Measurements from ENCODE around the gene FGF19.

The FGF19 gene

DNA sequence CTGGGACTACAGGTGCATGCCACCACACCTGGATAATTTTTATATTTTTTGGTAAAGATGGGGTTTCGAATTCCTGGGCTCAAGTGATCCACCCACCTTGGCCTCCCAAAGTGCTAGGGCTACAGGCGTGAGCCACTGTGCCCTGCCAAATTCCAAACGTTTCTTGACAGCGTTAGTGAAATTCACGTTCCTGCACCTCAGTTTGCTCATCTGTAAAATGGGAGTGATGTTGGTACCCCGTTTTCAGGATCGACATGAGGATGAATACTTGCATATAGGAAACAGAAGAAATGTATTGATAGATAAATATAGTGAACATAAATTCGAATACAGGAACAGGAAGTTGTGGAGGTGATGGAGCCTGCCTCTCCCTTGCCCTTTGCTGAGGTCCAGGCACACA is 18.5 kb downstream of the FGF19 start:
- DNase-seq (ENCODE audit: extremely low spot score), result no peak
- ChIA-PET CTCF (interaction anchor here (0.6 to 3.2 kb wide), 8 partner anchors 11 to 223 kb away, joined by 3 to 11 read pairs (median 4); partner anchors contain the start of gene LTO1), POLR2A (no interaction called here)
- TF ChIP-seq, protein P1, sequence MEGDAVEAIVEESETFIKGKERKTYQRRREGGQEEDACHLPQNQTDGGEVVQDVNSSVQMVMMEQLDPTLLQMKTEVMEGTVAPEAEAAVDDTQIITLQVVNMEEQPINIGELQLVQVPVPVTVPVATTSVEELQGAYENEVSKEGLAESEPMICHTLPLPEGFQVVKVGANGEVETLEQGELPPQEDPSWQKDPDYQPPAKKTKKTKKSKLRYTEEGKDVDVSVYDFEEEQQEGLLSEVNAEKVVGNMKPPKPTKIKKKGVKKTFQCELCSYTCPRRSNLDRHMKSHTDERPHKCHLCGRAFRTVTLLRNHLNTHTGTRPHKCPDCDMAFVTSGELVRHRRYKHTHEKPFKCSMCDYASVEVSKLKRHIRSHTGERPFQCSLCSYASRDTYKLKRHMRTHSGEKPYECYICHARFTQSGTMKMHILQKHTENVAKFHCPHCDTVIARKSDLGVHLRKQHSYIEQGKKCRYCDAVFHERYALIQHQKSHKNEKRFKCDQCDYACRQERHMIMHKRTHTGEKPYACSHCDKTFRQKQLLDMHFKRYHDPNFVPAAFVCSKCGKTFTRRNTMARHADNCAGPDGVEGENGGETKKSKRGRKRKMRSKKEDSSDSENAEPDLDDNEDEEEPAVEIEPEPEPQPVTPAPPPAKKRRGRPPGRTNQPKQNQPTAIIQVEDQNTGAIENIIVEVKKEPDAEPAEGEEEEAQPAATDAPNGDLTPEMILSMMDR (IDR thresholded peaks at IDR 0.05; ENCODE audit: control extremely low read depth, extremely low read depth, low read depth, missing control alignments), result no peak

- no peak for DNase-seq (ENCODE audit: extremely low spot score)
- ChIA-PET POLR2A (no interaction called here), CTCF (interaction anchor here (0.9 to 3.2 kb wide), 9 partner anchors 10 to 526 kb away, joined by 3 to 11 read pairs (median 4); partner anchors contain the start of gene LTO1)
- TF ChIP-seq, protein P1 (IDR thresholded peaks at IDR 0.05; ENCODE audit: control extremely low read depth, extremely low read depth, low read depth, missing control alignments), result no peak
Observed at GRCh38 chr11:69684651-69685050, 19.2 kb downstream of the FGF19 start.

DNA sequence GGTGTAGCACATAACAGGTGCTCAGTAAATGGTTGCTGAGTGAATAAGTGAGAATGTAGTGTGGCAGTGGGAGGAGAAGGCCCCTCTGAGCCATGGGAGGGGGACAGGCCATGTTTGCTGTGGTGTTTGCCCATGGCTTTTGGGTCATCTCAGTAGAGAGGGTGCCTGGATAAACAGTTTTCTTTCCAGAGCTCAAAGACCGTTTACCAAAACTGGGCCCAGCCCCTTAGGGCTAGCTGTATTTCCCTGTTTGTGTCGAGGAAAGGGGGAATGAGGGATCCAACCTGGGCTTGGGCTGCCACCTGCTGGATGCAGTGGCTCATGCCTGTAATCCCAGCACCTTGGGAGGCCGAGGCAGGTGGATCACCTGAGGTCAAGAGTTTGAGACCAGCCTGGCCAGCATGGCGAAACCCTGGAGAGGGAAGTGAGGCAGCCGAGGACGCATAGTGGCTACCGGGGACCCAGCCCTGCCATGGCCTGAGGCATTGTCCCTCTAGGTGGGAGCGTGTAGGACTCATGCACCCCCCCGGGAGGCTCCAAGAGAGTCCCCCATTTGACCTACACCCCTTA is 20.0 kb downstream of the FGF19 start:
- DNase-seq (ENCODE audit: extremely low spot score), result no peak
- ChIA-PET CTCF (interaction anchor here (0.9 to 3.2 kb wide), 7 partner anchors 9 to 527 kb away, joined by 3 to 11 read pairs (median 5); partner anchors contain the start of gene LTO1), POLR2A (interaction anchor here (0.6 kb wide), 1 partner anchor 9 kb away, joined by 3 read pairs; the partner anchor contains the start of gene LTO1)
- TF ChIP-seq, protein P1 (IDR thresholded peaks at IDR 0.05; ENCODE audit: control extremely low read depth, extremely low read depth, low read depth, missing control alignments), result no peak

DNA sequence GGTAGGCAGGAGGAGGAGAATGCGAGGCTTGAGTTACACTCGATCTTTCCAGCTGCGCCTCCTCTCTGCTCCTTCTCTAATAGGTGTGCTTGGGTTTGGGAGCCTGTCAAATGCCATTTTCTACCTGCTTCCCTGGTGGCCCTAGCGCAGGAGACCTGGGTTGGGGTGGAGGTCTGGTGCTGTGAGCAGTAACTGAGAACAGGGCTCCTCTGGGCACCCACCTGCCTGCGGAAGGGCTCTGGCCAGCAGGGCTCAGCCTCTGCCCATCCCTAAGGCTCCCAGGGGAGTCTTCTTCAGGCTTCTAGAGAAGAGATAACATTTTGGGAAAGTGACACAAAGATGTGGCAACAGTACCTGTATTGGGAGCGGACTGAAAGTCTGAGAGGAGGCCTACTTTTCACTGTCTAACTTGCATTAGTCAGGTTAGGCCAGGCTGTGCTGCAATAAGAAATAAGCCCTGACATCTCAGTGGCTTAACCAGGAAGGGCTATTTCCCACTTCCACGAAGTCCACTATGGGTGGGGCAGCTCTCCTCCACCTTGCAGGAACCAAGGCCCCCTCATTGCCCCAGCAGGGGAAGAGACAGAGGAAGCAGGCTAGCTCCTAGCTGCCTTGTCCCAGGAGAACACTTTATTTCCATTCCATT is 21.0 kb downstream of the FGF19 start:
- POLR2A ChIA-PET, result no interaction called here
- DNase-seq (ENCODE audit: extremely low spot score), result no peak
- CTCF ChIA-PET, result interaction anchor here (3.2 kb wide), 1 partner anchor 8 kb away, joined by 11 read pairs; the partner anchor contains the start of gene LTO1
- TF ChIP-seq, protein P1 (IDR thresholded peaks at IDR 0.05; ENCODE audit: control extremely low read depth, extremely low read depth, low read depth, missing control alignments), result no peak

DNA sequence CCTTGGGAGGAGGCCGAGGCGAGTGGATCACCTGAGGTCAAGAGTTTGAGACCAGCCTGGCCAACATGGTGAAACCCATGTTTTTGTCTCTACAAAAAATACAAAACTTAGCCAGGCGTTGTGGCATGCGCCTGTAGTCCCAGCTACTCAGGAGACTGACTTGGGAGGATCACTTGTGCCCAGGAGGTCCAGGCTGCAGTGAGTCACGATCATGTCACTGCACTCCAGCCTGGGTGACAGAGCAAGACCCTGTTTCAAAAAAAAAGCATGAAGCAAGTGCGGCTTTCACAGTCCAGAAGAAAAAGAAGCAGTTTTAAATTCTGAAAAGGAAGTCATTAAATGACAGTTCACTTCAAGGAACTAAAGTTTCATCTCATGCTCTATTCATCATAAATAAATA is 21.6 kb downstream of the FGF19 start:
- TF ChIP-seq, protein P1 (IDR thresholded peaks at IDR 0.05; ENCODE audit: control extremely low read depth, extremely low read depth, low read depth, missing control alignments), result no peak
- DNase-seq (ENCODE audit: extremely low spot score), result no peak
- ChIA-PET POLR2A (no interaction called here), CTCF (no interaction called here)

DNA sequence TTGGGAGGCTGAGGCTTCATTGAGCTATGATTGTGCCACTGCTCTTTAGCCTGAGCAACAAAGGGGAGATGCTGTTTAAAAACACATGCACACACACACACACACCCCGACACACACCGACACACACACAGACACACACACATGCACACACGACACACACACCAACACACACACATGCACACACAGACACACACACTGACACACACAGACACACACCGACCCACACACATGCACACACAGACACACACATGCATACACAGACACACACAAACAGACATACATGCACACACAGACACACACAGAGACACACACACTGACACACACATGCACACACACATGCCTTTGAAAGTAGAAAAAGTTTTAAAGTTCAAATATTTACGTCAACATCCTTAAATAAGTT is 23.1 kb downstream of the FGF19 start:
- ChIA-PET POLR2A (no interaction called here), CTCF (no interaction called here)
- TF ChIP-seq, protein P1 (IDR thresholded peaks at IDR 0.05; ENCODE audit: control extremely low read depth, extremely low read depth, low read depth, missing control alignments), result no peak

More for the DNA sequence above, 23.1 kb downstream of the FGF19 start:
- DNase-seq (ENCODE audit: extremely low spot score), result no peak
